OCI-LY7 (cell line): ENCODE measurements around the gene ADARB2.

Experiments
- EZH2phosphoT487 ChIP-seq: fragments of 200-600 bp; sonication (generic); IDR thresholded peaks from 2 replicates; pipeline ENCODE4 v1.6.1; 2018; ENCODE audit warnings: low read depth, borderline replicate concordance, mild to moderate bottlenecking, mixed run types, antibody characterized with exemption, low read length, moderate library complexity, mixed read lengths
- TF ChIP-seq, protein P1 (sequence below): fragments of 200-600 bp; sonication (generic); conservative IDR thresholded peaks from 2 replicates; pipeline ENCODE4 v1.5.1; 2014; ENCODE audit warnings: mild to moderate bottlenecking, antibody characterized with exemption, low read length, moderate library complexity, mixed read lengths

DNA sequence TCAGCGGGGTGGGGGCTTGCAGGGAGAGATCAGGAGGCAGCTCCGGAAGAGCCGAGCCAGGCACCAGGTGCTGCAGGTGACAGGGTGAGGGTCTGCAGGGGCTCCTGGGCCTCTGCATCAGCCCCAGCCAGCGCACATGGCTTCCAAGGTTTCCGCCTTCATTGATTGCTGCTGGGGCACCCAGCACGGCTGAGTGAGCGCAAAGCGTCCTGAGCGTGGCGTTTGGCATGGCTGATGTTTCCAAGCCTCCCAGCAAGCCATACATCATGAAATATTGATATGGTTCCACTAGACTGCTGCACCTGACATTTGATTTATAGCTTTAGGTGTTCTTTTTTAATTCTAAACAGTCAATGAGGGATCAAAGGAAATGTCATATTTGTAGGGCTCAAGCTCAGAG lies 422.1 kb downstream of the ADARB2 start:
- TF ChIP-seq, protein P1, sequence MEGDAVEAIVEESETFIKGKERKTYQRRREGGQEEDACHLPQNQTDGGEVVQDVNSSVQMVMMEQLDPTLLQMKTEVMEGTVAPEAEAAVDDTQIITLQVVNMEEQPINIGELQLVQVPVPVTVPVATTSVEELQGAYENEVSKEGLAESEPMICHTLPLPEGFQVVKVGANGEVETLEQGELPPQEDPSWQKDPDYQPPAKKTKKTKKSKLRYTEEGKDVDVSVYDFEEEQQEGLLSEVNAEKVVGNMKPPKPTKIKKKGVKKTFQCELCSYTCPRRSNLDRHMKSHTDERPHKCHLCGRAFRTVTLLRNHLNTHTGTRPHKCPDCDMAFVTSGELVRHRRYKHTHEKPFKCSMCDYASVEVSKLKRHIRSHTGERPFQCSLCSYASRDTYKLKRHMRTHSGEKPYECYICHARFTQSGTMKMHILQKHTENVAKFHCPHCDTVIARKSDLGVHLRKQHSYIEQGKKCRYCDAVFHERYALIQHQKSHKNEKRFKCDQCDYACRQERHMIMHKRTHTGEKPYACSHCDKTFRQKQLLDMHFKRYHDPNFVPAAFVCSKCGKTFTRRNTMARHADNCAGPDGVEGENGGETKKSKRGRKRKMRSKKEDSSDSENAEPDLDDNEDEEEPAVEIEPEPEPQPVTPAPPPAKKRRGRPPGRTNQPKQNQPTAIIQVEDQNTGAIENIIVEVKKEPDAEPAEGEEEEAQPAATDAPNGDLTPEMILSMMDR = no peak
- TF ChIP-seq EZH2phosphoT487 = no peak
